SW480 (cell line): ENCODE results near the gene FCN2.

ENCODE experiments used
- DNase-seq: peaks from one replicate; pipeline ENCODE4 v3.0.0-alpha.2; 2016; ENCODE audit warnings: low spot score

Gene FCN2

DNA sequence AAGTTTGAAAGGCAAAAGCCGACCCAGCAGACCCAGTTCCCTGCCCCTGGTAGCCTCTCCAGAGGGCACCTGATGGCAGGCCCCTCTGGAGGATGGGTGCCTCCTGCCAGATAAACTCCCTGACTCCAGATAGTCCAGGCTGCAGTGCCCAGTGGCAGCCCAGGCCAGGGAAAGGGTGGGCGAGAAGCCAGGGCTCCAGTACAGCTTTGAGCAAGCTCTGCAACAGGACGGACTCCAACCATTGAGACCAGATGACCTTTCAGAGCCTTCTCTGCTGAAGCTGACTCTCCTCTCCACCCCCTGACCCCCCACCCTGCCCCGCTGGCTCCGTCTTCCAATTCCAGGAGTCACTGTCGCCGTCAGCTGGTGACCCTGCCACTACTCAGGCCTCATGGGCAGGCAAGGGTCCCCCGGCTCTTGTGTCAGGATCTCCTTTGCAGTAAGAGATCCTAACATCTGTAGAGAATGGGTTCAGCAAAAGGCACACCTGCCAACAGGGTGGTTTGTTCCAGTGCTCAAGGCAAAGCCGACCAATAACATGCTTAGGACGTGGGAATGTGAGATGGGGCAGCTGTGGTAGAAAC lies 52.6 kb downstream of the FCN2 start:
- DNase-seq: no peak

GRCh38 chr9:134935056-134935640 lies 54.5 kb downstream of the FCN2 start:
- DNase-seq: no peak

GRCh38 chr9:134935701-134936345 lies 55.2 kb downstream of the FCN2 start:
- DNase-seq: no peak

DNA sequence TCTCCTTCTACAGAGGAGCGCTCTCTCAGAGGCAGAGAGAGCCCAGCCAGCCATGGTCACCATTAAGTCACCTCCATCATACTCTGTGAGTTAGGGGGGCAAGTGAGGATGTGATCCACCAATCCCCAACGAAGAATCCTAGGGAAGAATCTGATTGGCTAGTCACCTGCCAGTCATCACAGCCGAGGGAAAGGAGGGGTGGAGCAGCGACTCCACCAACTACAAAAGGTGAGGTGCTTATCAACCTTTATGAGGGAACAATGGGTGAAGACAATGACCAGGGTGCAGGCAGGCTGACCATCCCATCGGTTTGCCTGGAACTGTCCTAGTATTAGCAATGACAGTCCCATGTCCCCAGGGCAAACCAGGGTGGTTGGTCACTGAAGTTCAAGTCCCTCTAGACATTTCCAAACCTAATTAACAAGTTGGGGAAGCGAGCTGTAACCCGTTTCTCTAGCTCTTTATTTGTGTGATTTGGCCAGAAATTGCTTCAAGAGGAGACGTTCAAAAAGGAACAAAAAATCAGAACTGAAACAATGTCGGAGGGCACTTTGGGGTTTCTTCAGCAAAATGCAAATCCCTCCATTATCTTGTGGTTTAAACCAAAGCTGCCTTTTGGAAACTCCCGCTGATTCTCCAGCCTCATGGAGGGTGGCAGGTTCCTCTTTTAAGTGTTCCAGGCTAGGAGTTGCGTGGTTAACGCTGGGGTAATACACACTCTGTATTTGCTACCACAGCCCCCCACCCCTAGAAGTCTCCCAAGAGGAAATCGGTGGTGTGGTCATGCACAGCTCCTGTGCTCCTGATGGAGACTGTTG lies 55.9 kb downstream of the FCN2 start:
- DNase-seq: no peak
